ENCODE measurements around the gene LIX1.
A peak's percentile ranks its signal among the peaks of the same experiment; 100 is the strongest.

The LIX1 gene

DNA sequence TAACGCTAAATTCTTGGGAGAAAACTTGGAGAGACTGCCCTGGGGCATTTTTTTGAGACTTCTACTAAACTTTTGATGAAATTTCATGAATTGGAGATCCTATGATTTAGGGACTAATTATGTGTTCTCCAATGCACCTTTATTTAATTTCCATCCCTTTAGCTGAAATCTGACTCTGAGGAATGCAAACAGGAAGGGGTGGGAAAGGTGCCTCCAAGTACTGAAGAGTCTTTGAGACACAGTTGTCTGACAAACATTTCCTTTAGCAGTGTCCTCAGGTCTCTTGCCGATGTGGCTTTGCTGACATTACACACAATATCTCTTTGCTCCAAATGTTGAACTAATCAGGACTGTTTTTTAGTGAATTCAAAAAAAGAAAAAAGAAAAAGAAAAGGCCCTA, 76.9 kb downstream of the LIX1 start:
- DNase-seq (ENCODE audit: low spot score): no peak
- Histone ChIP-seq H3K9me3 (replicated peaks in 1 of 2; ENCODE audit: control insufficient read depth in 2 of 2, insufficient read depth in 1 of 2, low read depth in 1 of 2, low read length in 2 of 2) (no peaks in the 10 kb centered on the region), H3K18ac (ENCODE audit: low read length) (no peak overlapping the region), H3K79me1 (ENCODE audit: low read depth, low read length) (no peaks in the 10 kb centered on the region), H3K27me3 (ENCODE audit: control insufficient read depth in 3 of 3, insufficient read depth in 3 of 3, low read depth in 1 of 3, low read length in 3 of 3) (no peaks in the 10 kb centered on the region), H2BK5ac (ENCODE audit: low read length) (no peak overlapping the region), H3K4me1 (ENCODE audit: control insufficient read depth in 2 of 2, insufficient read depth in 1 of 2, low read depth in 1 of 2, low read length in 2 of 2) (peaks cover 0 to 2% of the 10 kb centered on the region in 2 donors), H2BK12ac (ENCODE audit: low read length) (no peak overlapping the region), H3K27ac (replicated peaks; ENCODE audit: low read length) (no peak overlapping the region), H3K14ac (ENCODE audit: low read length) (no peak overlapping the region), H3K36me3 (replicated peaks in 1 of 2; ENCODE audit: control insufficient read depth in 2 of 2, insufficient read depth in 2 of 2, low read length in 2 of 2) (no peaks in the 10 kb centered on the region), H2AFZ (ENCODE audit: low read length) (no peak overlapping the region), H2BK120ac (ENCODE audit: low read depth, low read length) (no peak overlapping the region), H3K4me2 (ENCODE audit: insufficient read depth, low read length, poor library complexity, severe bottlenecking) (no peak overlapping the region), H4K8ac (ENCODE audit: low read depth, low read length) (no peak overlapping the region), H3K4me3 (ENCODE audit: low read length in 2 of 2) (no peak overlapping the region), H2AK5ac (ENCODE audit: low read depth, low read length) (no peak overlapping the region), H4K91ac (ENCODE audit: low read depth, low read length, poor library complexity) (no peak overlapping the region), H3K23ac (ENCODE audit: low read depth, low read length, poor library complexity) (no peak overlapping the region), H3K4ac (ENCODE audit: low read length) (no peak overlapping the region), H3K9ac (ENCODE audit: low read depth, low read length, poor library complexity) (no peak overlapping the region), H2BK15ac (ENCODE audit: low read length) (no peak overlapping the region)
- no CpG with 5 or more reads among the region's 2 CpGs for WGBS, 2 donors (ENCODE audit: extremely low coverage in 2 of 2, insufficient read length in 2 of 2, insufficient replicate concordance in 1 of 2)

DNA sequence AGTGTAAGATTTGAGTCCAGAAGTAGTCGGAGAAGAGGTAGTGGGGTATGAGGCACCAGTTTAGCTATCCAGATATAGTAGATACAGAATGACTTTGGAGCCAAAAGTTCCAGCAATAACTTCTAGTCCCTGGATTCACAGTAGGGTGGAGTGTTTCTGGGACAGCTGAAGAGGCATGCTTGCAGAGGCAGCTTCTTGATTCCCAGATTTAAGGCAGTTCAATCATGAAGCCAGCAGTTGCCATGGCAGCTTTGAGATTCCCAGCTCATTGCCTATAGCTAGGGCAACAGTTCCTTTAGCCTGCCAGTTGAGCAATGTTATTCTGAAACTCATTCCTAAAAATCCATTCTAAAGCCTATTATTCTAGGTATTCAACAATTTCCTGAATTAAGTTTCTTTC, 79.2 kb downstream of the LIX1 start:
- Histone ChIP-seq H2BK15ac (ENCODE audit: low read length) (no peak overlapping the region), H3K27me3 (ENCODE audit: control insufficient read depth in 3 of 3, insufficient read depth in 3 of 3, low read depth in 1 of 3, low read length in 3 of 3) (no peaks in the 10 kb centered on the region), H3K4ac (ENCODE audit: low read length) (no peak overlapping the region), H2AFZ (ENCODE audit: low read length) (no peak overlapping the region), H3K79me1 (ENCODE audit: low read depth, low read length) (no peaks in the 10 kb centered on the region), H3K27ac (replicated peaks; ENCODE audit: low read length) (no peak overlapping the region), H3K4me1 (ENCODE audit: control insufficient read depth in 2 of 2, insufficient read depth in 1 of 2, low read depth in 1 of 2, low read length in 2 of 2) (peaks cover 0 to 2% of the 10 kb centered on the region in 2 donors), H3K23ac (ENCODE audit: low read depth, low read length, poor library complexity) (no peak overlapping the region), H3K9me3 (replicated peaks in 1 of 2; ENCODE audit: control insufficient read depth in 2 of 2, insufficient read depth in 1 of 2, low read depth in 1 of 2, low read length in 2 of 2) (no peaks in the 10 kb centered on the region), H3K9ac (ENCODE audit: low read depth, low read length, poor library complexity) (no peak overlapping the region), H3K4me3 (ENCODE audit: low read length in 2 of 2) (no peak overlapping the region), H2BK5ac (ENCODE audit: low read length) (no peak overlapping the region), H3K4me2 (ENCODE audit: insufficient read depth, low read length, poor library complexity, severe bottlenecking) (no peak overlapping the region), H2BK120ac (ENCODE audit: low read depth, low read length) (no peak overlapping the region), H3K18ac (ENCODE audit: low read length) (no peak overlapping the region), H3K14ac (ENCODE audit: low read length) (no peak overlapping the region), H4K91ac (ENCODE audit: low read depth, low read length, poor library complexity) (no peak overlapping the region), H3K36me3 (replicated peaks in 1 of 2; ENCODE audit: control insufficient read depth in 2 of 2, insufficient read depth in 2 of 2, low read length in 2 of 2) (no peaks in the 10 kb centered on the region), H2BK12ac (ENCODE audit: low read length) (no peak overlapping the region), H2AK5ac (ENCODE audit: low read depth, low read length) (no peak overlapping the region), H4K8ac (ENCODE audit: low read depth, low read length) (no peak overlapping the region)
- DNase-seq (ENCODE audit: low spot score): no peak
- WGBS, 2 donors (ENCODE audit: extremely low coverage in 2 of 2, insufficient read length in 2 of 2, insufficient replicate concordance in 1 of 2): no CpG with 5 or more reads among the region's 1 CpG

DNA sequence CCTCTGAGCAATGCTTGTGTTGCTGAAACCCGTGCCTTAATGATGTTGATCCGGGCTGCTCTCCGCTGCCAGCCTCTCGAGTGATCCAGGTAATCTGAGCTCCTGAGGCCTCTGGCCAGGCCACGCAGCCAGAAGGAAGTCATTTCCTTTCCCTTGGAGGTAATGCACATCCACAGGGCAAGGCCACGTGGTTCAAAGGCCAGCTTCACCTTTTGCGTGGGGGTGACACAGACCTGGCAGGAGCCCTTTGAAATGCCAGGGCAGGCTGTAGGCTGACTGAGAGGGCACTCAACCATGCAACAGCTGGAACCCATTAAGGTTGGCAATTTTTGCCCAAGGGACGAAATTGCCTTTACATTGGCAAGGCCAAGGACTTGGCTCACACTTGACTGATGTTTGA, 80.4 kb downstream of the LIX1 start:
- Histone ChIP-seq H3K4ac (ENCODE audit: low read length) (no peak overlapping the region), H2BK120ac (ENCODE audit: low read depth, low read length) (no peak overlapping the region), H3K9ac (ENCODE audit: low read depth, low read length, poor library complexity) (no peak overlapping the region), H3K14ac (ENCODE audit: low read length) (no peak overlapping the region), H2AFZ (ENCODE audit: low read length) (no peak overlapping the region), H3K18ac (ENCODE audit: low read length) (peak overlapping the region; percentile 6), H4K91ac (ENCODE audit: low read depth, low read length, poor library complexity) (no peak overlapping the region), H2BK15ac (ENCODE audit: low read length) (no peak overlapping the region), H2BK12ac (ENCODE audit: low read length) (no peak overlapping the region), H3K4me3 (ENCODE audit: low read length in 2 of 2) (no peak overlapping the region), H3K27ac (replicated peaks; ENCODE audit: low read length) (no peak overlapping the region), H3K36me3 (replicated peaks in 1 of 2; ENCODE audit: control insufficient read depth in 2 of 2, insufficient read depth in 2 of 2, low read length in 2 of 2) (no peaks in the 10 kb centered on the region), H4K8ac (ENCODE audit: low read depth, low read length) (no peak overlapping the region), H2BK5ac (ENCODE audit: low read length) (no peak overlapping the region), H3K27me3 (ENCODE audit: control insufficient read depth in 3 of 3, insufficient read depth in 3 of 3, low read depth in 1 of 3, low read length in 3 of 3) (no peaks in the 10 kb centered on the region), H3K79me1 (ENCODE audit: low read depth, low read length) (no peaks in the 10 kb centered on the region), H2AK5ac (ENCODE audit: low read depth, low read length) (no peak overlapping the region), H3K4me1 (ENCODE audit: control insufficient read depth in 2 of 2, insufficient read depth in 1 of 2, low read depth in 1 of 2, low read length in 2 of 2) (peaks cover 0 to under 1% of the 10 kb centered on the region in 2 donors), H3K9me3 (replicated peaks in 1 of 2; ENCODE audit: control insufficient read depth in 2 of 2, insufficient read depth in 1 of 2, low read depth in 1 of 2, low read length in 2 of 2) (no peaks in the 10 kb centered on the region), H3K23ac (ENCODE audit: low read depth, low read length, poor library complexity) (no peak overlapping the region), H3K4me2 (ENCODE audit: insufficient read depth, low read length, poor library complexity, severe bottlenecking) (no peak overlapping the region)
- DNase-seq (ENCODE audit: low spot score): no peak
- WGBS, 2 donors (ENCODE audit: extremely low coverage in 2 of 2, insufficient read length in 2 of 2, insufficient replicate concordance in 1 of 2): no CpG with 5 or more reads among the region's 8 CpGs

DNA sequence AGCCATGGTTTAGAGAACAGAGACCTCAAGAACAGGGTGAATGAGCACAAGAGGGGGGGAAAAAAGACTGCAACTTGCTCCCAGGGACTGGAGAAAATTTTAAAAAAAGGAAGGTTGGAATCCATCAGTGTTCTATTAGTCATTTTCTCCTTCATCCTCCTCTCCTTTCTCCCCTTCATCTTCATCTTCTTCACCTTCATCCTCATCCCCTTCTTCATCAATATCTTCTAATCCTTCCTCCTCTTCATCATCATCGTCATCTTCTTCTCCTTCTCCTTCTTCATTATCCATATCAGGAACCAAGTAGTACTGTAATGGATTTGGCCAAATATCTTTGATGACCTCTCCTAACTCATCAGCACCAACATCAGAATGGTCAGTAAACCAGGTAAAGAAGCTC, 86.1 kb downstream of the LIX1 start:
- Histone ChIP-seq H3K9ac (ENCODE audit: low read depth, low read length, poor library complexity) (no peak overlapping the region), H2BK12ac (ENCODE audit: low read length) (no peak overlapping the region), H3K36me3 (replicated peaks in 1 of 2; ENCODE audit: control insufficient read depth in 2 of 2, insufficient read depth in 2 of 2, low read length in 2 of 2) (no peaks in the 10 kb centered on the region), H3K23ac (ENCODE audit: low read depth, low read length, poor library complexity) (no peak overlapping the region), H3K27me3 (ENCODE audit: control insufficient read depth in 3 of 3, insufficient read depth in 3 of 3, low read depth in 1 of 3, low read length in 3 of 3) (no peaks in the 10 kb centered on the region), H2AK5ac (ENCODE audit: low read depth, low read length) (no peak overlapping the region), H3K14ac (ENCODE audit: low read length) (no peak overlapping the region), H3K4ac (ENCODE audit: low read length) (no peak overlapping the region), H3K9me3 (replicated peaks in 1 of 2; ENCODE audit: control insufficient read depth in 2 of 2, insufficient read depth in 1 of 2, low read depth in 1 of 2, low read length in 2 of 2) (no peaks in the 10 kb centered on the region), H2BK5ac (ENCODE audit: low read length) (no peak overlapping the region), H3K4me3 (ENCODE audit: low read length in 2 of 2) (no peak overlapping the region), H3K4me1 (ENCODE audit: control insufficient read depth in 2 of 2, insufficient read depth in 1 of 2, low read depth in 1 of 2, low read length in 2 of 2) (no peaks in the 10 kb centered on the region), H4K91ac (ENCODE audit: low read depth, low read length, poor library complexity) (no peak overlapping the region), H2BK120ac (ENCODE audit: low read depth, low read length) (no peak overlapping the region), H3K79me1 (ENCODE audit: low read depth, low read length) (no peaks in the 10 kb centered on the region), H3K4me2 (ENCODE audit: insufficient read depth, low read length, poor library complexity, severe bottlenecking) (no peak overlapping the region), H2BK15ac (ENCODE audit: low read length) (no peak overlapping the region), H3K27ac (replicated peaks; ENCODE audit: low read length) (no peak overlapping the region), H4K8ac (ENCODE audit: low read depth, low read length) (no peak overlapping the region), H3K18ac (ENCODE audit: low read length) (no peak overlapping the region), H2AFZ (ENCODE audit: low read length) (no peak overlapping the region)
- 100% methylated on average over 1 of the region's 1 CpG for WGBS, 2 donors (ENCODE audit: extremely low coverage in 2 of 2, insufficient read length in 2 of 2, insufficient replicate concordance in 1 of 2)
- DNase-seq (ENCODE audit: low spot score): no peak
